Uterus (tissue), 2 donors: ENCODE results near the gene AAGAB.

Experiments used
- POLR2A ChIP-seq, 2 donors: fragments of 450-650 bp; IDR thresholded peaks; one replicate each; pipeline ENCODE4 v1.6.1; 2016; ENCODE audit warnings: antibody characterized with exemption in 2 of 2, mild to moderate bottlenecking in 1 of 2, moderate library complexity in 1 of 2
- TF ChIP-seq, protein P1 (sequence below), 4 experiments: fragments of 200-600 bp in 2 of 4; fragments of 450-650 bp in 2 of 4; sonication (generic) in 2 of 4; IDR thresholded peaks; one replicate each; pipeline ENCODE4 v1.5.1; 2016 to 2019; ENCODE audit warnings: antibody characterized with exemption in 4 of 4, mild to moderate bottlenecking in 2 of 4, moderate library complexity in 1 of 4

DNA sequence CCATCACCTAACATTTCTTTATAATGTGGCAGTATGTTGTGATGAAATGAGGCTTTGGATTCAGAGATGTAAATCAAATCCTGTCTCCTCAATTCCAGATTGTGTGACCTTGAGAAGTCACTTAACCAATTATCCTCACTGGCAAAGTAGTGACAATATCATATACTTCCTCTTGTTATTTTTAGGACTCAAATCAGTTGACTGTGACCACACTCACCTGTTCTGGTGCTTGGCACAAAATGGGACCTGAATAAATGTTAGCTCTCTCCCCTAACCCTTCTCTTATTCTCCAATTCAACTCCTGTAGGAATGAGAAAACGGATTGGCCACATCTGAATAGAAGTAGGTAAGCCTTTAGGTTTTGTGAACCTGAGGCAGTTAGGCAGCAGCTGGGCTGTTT is 42.2 kb upstream of the AAGAB start:
- TF ChIP-seq, protein P1, sequence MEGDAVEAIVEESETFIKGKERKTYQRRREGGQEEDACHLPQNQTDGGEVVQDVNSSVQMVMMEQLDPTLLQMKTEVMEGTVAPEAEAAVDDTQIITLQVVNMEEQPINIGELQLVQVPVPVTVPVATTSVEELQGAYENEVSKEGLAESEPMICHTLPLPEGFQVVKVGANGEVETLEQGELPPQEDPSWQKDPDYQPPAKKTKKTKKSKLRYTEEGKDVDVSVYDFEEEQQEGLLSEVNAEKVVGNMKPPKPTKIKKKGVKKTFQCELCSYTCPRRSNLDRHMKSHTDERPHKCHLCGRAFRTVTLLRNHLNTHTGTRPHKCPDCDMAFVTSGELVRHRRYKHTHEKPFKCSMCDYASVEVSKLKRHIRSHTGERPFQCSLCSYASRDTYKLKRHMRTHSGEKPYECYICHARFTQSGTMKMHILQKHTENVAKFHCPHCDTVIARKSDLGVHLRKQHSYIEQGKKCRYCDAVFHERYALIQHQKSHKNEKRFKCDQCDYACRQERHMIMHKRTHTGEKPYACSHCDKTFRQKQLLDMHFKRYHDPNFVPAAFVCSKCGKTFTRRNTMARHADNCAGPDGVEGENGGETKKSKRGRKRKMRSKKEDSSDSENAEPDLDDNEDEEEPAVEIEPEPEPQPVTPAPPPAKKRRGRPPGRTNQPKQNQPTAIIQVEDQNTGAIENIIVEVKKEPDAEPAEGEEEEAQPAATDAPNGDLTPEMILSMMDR (IDR thresholded peaks at IDR 0.05): no peak
- TF ChIP-seq POLR2A (IDR thresholded peaks at IDR 0.05): no peak
